ENCODE data around the gene CREM.

DNA sequence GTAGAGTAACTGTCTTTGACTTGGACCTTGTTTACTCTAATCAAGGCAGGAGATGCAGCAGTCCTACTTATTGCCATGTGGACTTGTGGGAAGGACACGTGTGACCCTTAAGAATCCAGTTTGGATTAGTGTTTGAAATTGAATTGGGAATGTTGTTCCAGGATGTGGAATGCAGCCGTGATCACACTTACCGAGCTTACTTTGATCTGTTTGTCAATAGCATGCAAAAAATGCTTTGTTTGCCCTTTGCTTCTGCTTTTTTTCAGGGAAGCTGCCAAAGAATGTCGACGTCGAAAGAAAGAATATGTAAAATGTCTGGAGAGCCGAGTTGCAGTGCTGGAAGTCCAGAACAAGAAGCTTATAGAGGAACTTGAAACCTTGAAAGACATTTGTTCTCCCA, 84.7 kb downstream of the CREM start:
- TF ChIP-seq, protein P1, sequence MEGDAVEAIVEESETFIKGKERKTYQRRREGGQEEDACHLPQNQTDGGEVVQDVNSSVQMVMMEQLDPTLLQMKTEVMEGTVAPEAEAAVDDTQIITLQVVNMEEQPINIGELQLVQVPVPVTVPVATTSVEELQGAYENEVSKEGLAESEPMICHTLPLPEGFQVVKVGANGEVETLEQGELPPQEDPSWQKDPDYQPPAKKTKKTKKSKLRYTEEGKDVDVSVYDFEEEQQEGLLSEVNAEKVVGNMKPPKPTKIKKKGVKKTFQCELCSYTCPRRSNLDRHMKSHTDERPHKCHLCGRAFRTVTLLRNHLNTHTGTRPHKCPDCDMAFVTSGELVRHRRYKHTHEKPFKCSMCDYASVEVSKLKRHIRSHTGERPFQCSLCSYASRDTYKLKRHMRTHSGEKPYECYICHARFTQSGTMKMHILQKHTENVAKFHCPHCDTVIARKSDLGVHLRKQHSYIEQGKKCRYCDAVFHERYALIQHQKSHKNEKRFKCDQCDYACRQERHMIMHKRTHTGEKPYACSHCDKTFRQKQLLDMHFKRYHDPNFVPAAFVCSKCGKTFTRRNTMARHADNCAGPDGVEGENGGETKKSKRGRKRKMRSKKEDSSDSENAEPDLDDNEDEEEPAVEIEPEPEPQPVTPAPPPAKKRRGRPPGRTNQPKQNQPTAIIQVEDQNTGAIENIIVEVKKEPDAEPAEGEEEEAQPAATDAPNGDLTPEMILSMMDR (IDR thresholded peaks at IDR 0.05): no peak
- TF ChIP-seq POLR2A (IDR thresholded peaks at IDR 0.05) (no peak), POLR2AphosphoS5 (IDR thresholded peaks at IDR 0.05) (peak in 1 of 4 donors; percentile 32), EP300 (IDR thresholded peaks at IDR 0.05) (no peak)

All from sigmoid colon (tissue), 4 donors.